H9 (cell line): Measurements from ENCODE around the gene HSPB8. TPM values are rescaled to one million over a fixed set of nuclear protein-coding genes. Genes with fewer than 3 reads are reported as not detected.

Experiments used
- DNase-seq: peaks from one replicate; pipeline ENCODE4 v3.0.0-alpha.2; 2017
- H2AFZ ChIP-seq: one replicate; pipeline ENCODE4 v1.6.1; 2013; ENCODE audit warnings: mild to moderate bottlenecking, low read length, control low read depth, moderate library complexity
- H2AK5ac ChIP-seq: 2 replicates; pipeline ENCODE4 v1.6.1; 2013; ENCODE audit warnings: low read length, control low read depth, mixed read lengths; ENCODE audit not compliant: insufficient read length
- H2BK120ac ChIP-seq: one replicate; pipeline ENCODE4 v1.6.1; 2013; ENCODE audit warnings: low read depth, mild to moderate bottlenecking, low read length, control low read depth, inconsistent platforms; ENCODE audit not compliant: poor library complexity, severe bottlenecking
- H2BK12ac ChIP-seq: 2 replicates; pipeline ENCODE4 v1.6.1; 2013; ENCODE audit warnings: low read length, control low read depth, mixed read lengths, low read depth; ENCODE audit not compliant: insufficient read length
- H2BK15ac ChIP-seq: 2 replicates; pipeline ENCODE4 v1.6.1; 2013; ENCODE audit warnings: low read depth, low read length, control low read depth
- H2BK20ac ChIP-seq: one replicate; pipeline ENCODE4 v1.6.1; 2013; ENCODE audit warnings: low read depth, mild to moderate bottlenecking, low read length, control low read depth, inconsistent platforms; ENCODE audit not compliant: poor library complexity, severe bottlenecking
- H2BK5ac ChIP-seq: 2 replicates; pipeline ENCODE4 v1.6.1; 2013; ENCODE audit warnings: low read length, control low read depth, mixed read lengths; ENCODE audit not compliant: insufficient read length
- H3K14ac ChIP-seq: 2 replicates; pipeline ENCODE4 v1.6.1; 2013; ENCODE audit warnings: low read length, control low read depth; ENCODE audit not compliant: insufficient read depth
- H3K18ac ChIP-seq: 2 replicates; pipeline ENCODE4 v1.6.1; 2013; ENCODE audit warnings: low read depth, mild to moderate bottlenecking, mixed read lengths, low read length, control low read depth; ENCODE audit not compliant: insufficient read length
- H3K23ac ChIP-seq: 2 replicates; pipeline ENCODE4 v1.6.1; 2013; ENCODE audit warnings: low read length, control low read depth, mixed read lengths, low read depth; ENCODE audit not compliant: insufficient read length
- H3K23me2 ChIP-seq: 2 replicates; pipeline ENCODE4 v1.6.1; 2013; ENCODE audit warnings: low read depth, mild to moderate bottlenecking, mixed read lengths, low read length, control low read depth; ENCODE audit not compliant: insufficient read length, poor library complexity, severe bottlenecking
- H3K27ac ChIP-seq: 2 replicates; pipeline ENCODE4 v1.5.1; 2013; ENCODE audit warnings: low read length, control low read depth, mixed read lengths, low read depth; ENCODE audit not compliant: insufficient read length
- H3K27me3 ChIP-seq: 2 replicates; pipeline ENCODE4 v1.6.1; 2013; ENCODE audit warnings: low read length, control low read depth, inconsistent platforms; ENCODE audit not compliant: insufficient read depth
- H3K4ac ChIP-seq: 2 replicates; pipeline ENCODE4 v1.6.1; 2013; ENCODE audit warnings: low read depth, mild to moderate bottlenecking, control low read depth, inconsistent platforms, low read length, moderate library complexity
- H3K4me1 ChIP-seq: 2 replicates; pipeline ENCODE4 v1.6.1; 2013; ENCODE audit warnings: low read length, control low read depth, inconsistent platforms; ENCODE audit not compliant: insufficient read depth
- H3K4me2 ChIP-seq: 2 replicates; pipeline ENCODE4 v1.6.1; 2013; ENCODE audit warnings: low read length, control low read depth, mixed read lengths; ENCODE audit not compliant: insufficient read length, insufficient read depth
- H3K56ac ChIP-seq: 2 replicates; pipeline ENCODE4 v1.6.1; 2013; ENCODE audit warnings: low read depth, mild to moderate bottlenecking, mixed read lengths, low read length, control low read depth; ENCODE audit not compliant: insufficient read length
- H3K79me1 ChIP-seq: 2 replicates; pipeline ENCODE4 v1.6.1; 2013; ENCODE audit warnings: low read depth, mild to moderate bottlenecking, moderate library complexity, low read length, control low read depth, inconsistent platforms; ENCODE audit not compliant: insufficient read depth, poor library complexity, severe bottlenecking
- H3K79me2 ChIP-seq: 2 replicates; pipeline ENCODE4 v1.6.1; 2013; ENCODE audit warnings: low read length, control low read depth, inconsistent platforms; ENCODE audit not compliant: insufficient read depth
- H3K9ac ChIP-seq: 2 replicates; pipeline ENCODE4 v1.6.1; 2013; ENCODE audit warnings: low read length, control low read depth, mixed read lengths; ENCODE audit not compliant: insufficient read length; ENCODE audit errors: extremely low read depth
- H3K9me3 ChIP-seq: one replicate; pipeline ENCODE4 v1.6.1; 2013; ENCODE audit warnings: low read depth, low read length, inconsistent platforms; ENCODE audit not compliant: control insufficient read depth
- H3T11ph ChIP-seq: one replicate; pipeline ENCODE4 v1.6.1; 2013; ENCODE audit warnings: mild to moderate bottlenecking, low read length, control low read depth, inconsistent platforms
- H4K20me1 ChIP-seq: one replicate; pipeline ENCODE4 v1.6.1; 2013; ENCODE audit not compliant: control insufficient read depth, insufficient read length, insufficient read depth
- H4K5ac ChIP-seq: 2 replicates; pipeline ENCODE4 v1.6.1; 2013; ENCODE audit warnings: low read depth, mild to moderate bottlenecking, mixed read lengths, low read length, control low read depth; ENCODE audit not compliant: insufficient read length
- H4K8ac ChIP-seq: replicated peaks from 2 replicates; pipeline ENCODE4 v1.6.1; 2013; ENCODE audit warnings: low read length, control low read depth, mixed read lengths, low read depth; ENCODE audit not compliant: insufficient read length
- H4K91ac ChIP-seq: 2 replicates; pipeline ENCODE4 v1.6.1; 2013; ENCODE audit warnings: low read depth, mild to moderate bottlenecking, moderate library complexity, mixed read lengths, low read length, control low read depth; ENCODE audit not compliant: insufficient read length
- H3K27ac Mint-ChIP-seq, 3 experiments: 2 replicates in 2 of 3; 3 replicates in 1 of 3; pipeline ENCODE4 v1.8.0; 2020 to 2021; ENCODE audit warnings: mixed read lengths in 3 of 3, mild to moderate bottlenecking in 1 of 3, moderate library complexity in 1 of 3
- H3K27me3 Mint-ChIP-seq: 2 replicates; pipeline ENCODE4 v1.8.0; 2021; ENCODE audit warnings: low read depth, mild to moderate bottlenecking, moderate library complexity, mixed read lengths
- H3K36me3 Mint-ChIP-seq, 3 experiments: 2 replicates in 2 of 3; 3 replicates in 1 of 3; pipeline ENCODE4 v1.8.0; 2020 to 2021; ENCODE audit warnings: low read depth in 3 of 3, mixed read lengths in 3 of 3; ENCODE audit not compliant: insufficient read depth in 1 of 3
- H3K4me1 Mint-ChIP-seq, 2 experiments: 2 replicates each; pipeline ENCODE4 v1.8.0; 2020; ENCODE audit warnings: mixed read lengths in 2 of 2
- H3K4me3 Mint-ChIP-seq, 2 experiments: 2 replicates in 1 of 2; 3 replicates in 1 of 2; pipeline ENCODE4 v1.8.0; 2020 to 2021; ENCODE audit warnings: mild to moderate bottlenecking in 2 of 2, mixed read lengths in 2 of 2, moderate library complexity in 1 of 2
- H3K9me3 Mint-ChIP-seq, 2 experiments: 2 replicates in 1 of 2; 3 replicates in 1 of 2; pipeline ENCODE4 v1.8.0; 2020; ENCODE audit warnings: mild to moderate bottlenecking in 2 of 2, mixed read lengths in 2 of 2, moderate library complexity in 1 of 2
- WGBS: extraction: QIAGEN DNeasy Blood & Tissue Kit; methylation state at CpG from one replicate; pipeline ENCODE4 v1.1.7; 2013; ENCODE audit warnings: missing lambda C conversion rate, low lambda C conversion rate, mixed read lengths; ENCODE audit not compliant: insufficient read length; ENCODE audit errors: extremely low coverage; 5-methylcytosine and 5-hydroxymethylcytosine counted together
- total RNA-seq: library from RNA; stranded (reverse); gene quantifications from 2 replicates; pipeline ENCODE4 v1.2.1, GENCODE V29; 2021
- TF ChIP-seq, protein P1 (sequence below): fragments of 200-600 bp; sonication (generic); conservative IDR thresholded peaks from 3 replicates; pipeline ENCODE4 v1.8.0; 2021; ENCODE audit warnings: antibody characterized with exemption, mild to moderate bottlenecking

Gene HSPB8
- total RNA-seq, 1 experiment from 2014 or later, result 3.0 TPM

- H3K9me3 Mint-ChIP-seq, result no peaks in the 10 kb centered on the region; a peak in 1 of 5 replicates
- H3K14ac ChIP-seq, result no peak overlapping the region
- H3K4ac ChIP-seq, result no peak overlapping the region
- H3K79me2 ChIP-seq, result no peaks in the 10 kb centered on the region
- no peaks in the 10 kb centered on the region for H4K20me1 ChIP-seq
- no peak overlapping the region for H3K18ac ChIP-seq
- H2BK20ac ChIP-seq, result no peak overlapping the region
- H3K4me3 Mint-ChIP-seq, result no peak overlapping the region
- DNase-seq, result no peak
- H2BK120ac ChIP-seq, result no peak overlapping the region
- no peaks in the 10 kb centered on the region; the same call in 1 of the 2 replicates for H3K27me3 ChIP-seq
- H2BK15ac ChIP-seq, result no peak overlapping the region
- no peaks in the 10 kb centered on the region for H3K4me1 ChIP-seq
- no peak overlapping the region for H3K56ac ChIP-seq
- H2BK5ac ChIP-seq, result no peak overlapping the region
- H2BK12ac ChIP-seq, result no peak overlapping the region
- H4K8ac ChIP-seq, result no peak overlapping the region
- H3K79me1 ChIP-seq, result no peaks in the 10 kb centered on the region
- peaks cover 13% of the 10 kb centered on the region for H3K9me3 ChIP-seq
- no peak overlapping the region for H2AFZ ChIP-seq
- TF ChIP-seq, protein P1, sequence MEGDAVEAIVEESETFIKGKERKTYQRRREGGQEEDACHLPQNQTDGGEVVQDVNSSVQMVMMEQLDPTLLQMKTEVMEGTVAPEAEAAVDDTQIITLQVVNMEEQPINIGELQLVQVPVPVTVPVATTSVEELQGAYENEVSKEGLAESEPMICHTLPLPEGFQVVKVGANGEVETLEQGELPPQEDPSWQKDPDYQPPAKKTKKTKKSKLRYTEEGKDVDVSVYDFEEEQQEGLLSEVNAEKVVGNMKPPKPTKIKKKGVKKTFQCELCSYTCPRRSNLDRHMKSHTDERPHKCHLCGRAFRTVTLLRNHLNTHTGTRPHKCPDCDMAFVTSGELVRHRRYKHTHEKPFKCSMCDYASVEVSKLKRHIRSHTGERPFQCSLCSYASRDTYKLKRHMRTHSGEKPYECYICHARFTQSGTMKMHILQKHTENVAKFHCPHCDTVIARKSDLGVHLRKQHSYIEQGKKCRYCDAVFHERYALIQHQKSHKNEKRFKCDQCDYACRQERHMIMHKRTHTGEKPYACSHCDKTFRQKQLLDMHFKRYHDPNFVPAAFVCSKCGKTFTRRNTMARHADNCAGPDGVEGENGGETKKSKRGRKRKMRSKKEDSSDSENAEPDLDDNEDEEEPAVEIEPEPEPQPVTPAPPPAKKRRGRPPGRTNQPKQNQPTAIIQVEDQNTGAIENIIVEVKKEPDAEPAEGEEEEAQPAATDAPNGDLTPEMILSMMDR, result no peak
- H3K4me1 Mint-ChIP-seq, result peaks cover 4 to 11% of the 10 kb centered on the region in 2 experiments; a peak in 3 of 4 replicates
- no peak overlapping the region for H2AK5ac ChIP-seq
- H3K27ac ChIP-seq, result no peak overlapping the region
- no peak overlapping the region for H3K4me2 ChIP-seq
- no peak overlapping the region for H3T11ph ChIP-seq
- H3K27me3 Mint-ChIP-seq, result peaks cover 3% of the 10 kb centered on the region; the same call in 1 of the 2 replicates
- H3K9ac ChIP-seq, result no peak overlapping the region
- no peak overlapping the region for H4K91ac ChIP-seq
- no peak overlapping the region for H3K23ac ChIP-seq
- no peaks in the 10 kb centered on the region for H3K23me2 ChIP-seq
- whole genome bisulfite sequencing, result no CpG with 5 or more reads among the region's 3 CpGs
- no peak overlapping the region for H4K5ac ChIP-seq
- H3K36me3 Mint-ChIP-seq, result peaks cover 12 to 34% (median 18%) of the 10 kb centered on the region in 3 experiments; a peak in 5 of 7 replicates
- peak overlapping the region in 1 of 3 experiments; percentile 6; a peak in 1 of 7 replicates for H3K27ac Mint-ChIP-seq
These were observed 44.3 kb upstream of the HSPB8 start for GRCh38 chr12:119134284-119135072.
